Measurements from ENCODE around the gene SLIT3. TPM values are rescaled to one million over a fixed set of nuclear protein-coding genes. Genes with fewer than 3 reads are reported as not detected.

The SLIT3 gene
- total and polyA plus RNA-seq, 8 donors: 1.2 to 24.5 (median 8.6) TPM

- H3K9me3 ChIP-seq: no peaks in the 10 kb centered on the region
- WGBS, 5 donors: 90 to 98% (median 94%) methylated on average over 9 to 10 of the region's 10 CpGs
- H3K27me3 ChIP-seq: no peaks in the 10 kb centered on the region
- peaks cover 0 to 7% (median 0%) of the 10 kb centered on the region in 4 donors for H3K4me1 ChIP-seq
- H3K27ac ChIP-seq: no peak overlapping the region
- no peak for DNase-seq
- no peak overlapping the region for H3K4me3 ChIP-seq
- intact Hi-C loops (cut with DNase I; ENCODE audit: low total_unique reads): no loop called here
- TF ChIP-seq POLR2A (IDR thresholded peaks at IDR 0.05) (no peak), POLR2AphosphoS5 (IDR thresholded peaks at IDR 0.05) (no peak), EP300 (IDR thresholded peaks at IDR 0.05) (no peak)
- TF ChIP-seq, protein P1, sequence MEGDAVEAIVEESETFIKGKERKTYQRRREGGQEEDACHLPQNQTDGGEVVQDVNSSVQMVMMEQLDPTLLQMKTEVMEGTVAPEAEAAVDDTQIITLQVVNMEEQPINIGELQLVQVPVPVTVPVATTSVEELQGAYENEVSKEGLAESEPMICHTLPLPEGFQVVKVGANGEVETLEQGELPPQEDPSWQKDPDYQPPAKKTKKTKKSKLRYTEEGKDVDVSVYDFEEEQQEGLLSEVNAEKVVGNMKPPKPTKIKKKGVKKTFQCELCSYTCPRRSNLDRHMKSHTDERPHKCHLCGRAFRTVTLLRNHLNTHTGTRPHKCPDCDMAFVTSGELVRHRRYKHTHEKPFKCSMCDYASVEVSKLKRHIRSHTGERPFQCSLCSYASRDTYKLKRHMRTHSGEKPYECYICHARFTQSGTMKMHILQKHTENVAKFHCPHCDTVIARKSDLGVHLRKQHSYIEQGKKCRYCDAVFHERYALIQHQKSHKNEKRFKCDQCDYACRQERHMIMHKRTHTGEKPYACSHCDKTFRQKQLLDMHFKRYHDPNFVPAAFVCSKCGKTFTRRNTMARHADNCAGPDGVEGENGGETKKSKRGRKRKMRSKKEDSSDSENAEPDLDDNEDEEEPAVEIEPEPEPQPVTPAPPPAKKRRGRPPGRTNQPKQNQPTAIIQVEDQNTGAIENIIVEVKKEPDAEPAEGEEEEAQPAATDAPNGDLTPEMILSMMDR (IDR thresholded peaks at IDR 0.05): no peak
- H3K36me3 ChIP-seq: no peaks in the 10 kb centered on the region
Measured at GRCh38 chr5:168614661-168615060, 686.3 kb downstream of the SLIT3 start.

DNA sequence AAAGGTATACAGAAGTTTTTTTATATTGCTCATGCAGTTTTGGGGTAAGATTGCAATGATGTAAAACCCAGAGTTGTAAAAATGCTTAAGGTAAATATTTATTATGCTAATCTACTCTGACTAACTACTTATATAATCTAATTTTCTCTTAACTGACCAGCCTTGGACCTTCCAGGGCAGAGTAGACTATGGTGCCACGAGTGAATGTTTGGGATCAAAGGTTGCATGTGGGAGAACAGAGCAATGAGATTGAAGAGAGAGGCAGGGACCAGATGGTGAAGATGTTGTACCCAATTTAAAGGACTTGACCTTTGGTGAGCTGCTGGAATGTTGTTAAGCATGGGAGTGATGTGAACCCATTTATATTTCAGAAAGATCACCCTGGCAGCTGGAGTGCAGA is 686.9 kb downstream of the SLIT3 start:
- 10 to 39% (median 29%) methylated on average over 1 of the region's 1 CpG for WGBS, 5 donors
- no peak for TF ChIP-seq EP300 (IDR thresholded peaks at IDR 0.05)
- Histone ChIP-seq H3K4me1 (peaks cover 0 to 7% (median 0%) of the 10 kb centered on the region in 4 donors), H3K36me3 (no peaks in the 10 kb centered on the region), H3K27ac (no peak overlapping the region), H3K9me3 (no peaks in the 10 kb centered on the region), H3K27me3 (no peaks in the 10 kb centered on the region), H3K4me3 (no peak overlapping the region)
- intact Hi-C loops (cut with DNase I; ENCODE audit: low total_unique reads): no loop called here
- no peak for DNase-seq

DNA sequence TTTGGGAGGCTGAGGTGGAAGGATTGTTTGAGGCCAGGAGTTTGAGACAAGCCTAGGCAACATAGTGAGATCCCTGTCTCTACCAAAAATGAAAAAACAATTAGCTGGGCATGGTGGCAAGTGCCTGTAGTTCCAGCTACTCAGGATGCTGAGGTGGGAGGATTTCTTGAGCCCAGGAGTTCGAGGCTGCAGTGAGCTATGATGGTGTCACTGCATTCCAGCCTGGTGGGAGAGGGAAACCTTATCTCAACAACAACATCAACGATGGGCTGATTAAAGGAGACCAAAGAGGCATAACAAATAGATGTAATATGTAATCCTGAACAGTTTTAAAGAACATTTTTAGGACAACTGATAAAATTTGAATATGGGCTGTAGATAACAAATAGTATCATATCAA is 687.5 kb downstream of the SLIT3 start:
- no peak for DNase-seq
- Histone ChIP-seq H3K27ac (peak overlapping the region in 3 of 5 donors; percentile 13 to 73 (median 16)), H3K4me3 (no peak overlapping the region), H3K27me3 (no peaks in the 10 kb centered on the region), H3K4me1 (peaks cover 0 to 7% (median 0%) of the 10 kb centered on the region in 4 donors), H3K36me3 (no peaks in the 10 kb centered on the region), H3K9me3 (no peaks in the 10 kb centered on the region)
- intact Hi-C loops (cut with DNase I; ENCODE audit: low total_unique reads): no loop called here
- WGBS, 5 donors: 28 to 43% (median 35%) methylated on average over 2 of the region's 2 CpGs
- TF ChIP-seq POLR2AphosphoS5 (IDR thresholded peaks at IDR 0.05): no peak
- TF ChIP-seq, protein P1 (IDR thresholded peaks at IDR 0.05): no peak

DNA sequence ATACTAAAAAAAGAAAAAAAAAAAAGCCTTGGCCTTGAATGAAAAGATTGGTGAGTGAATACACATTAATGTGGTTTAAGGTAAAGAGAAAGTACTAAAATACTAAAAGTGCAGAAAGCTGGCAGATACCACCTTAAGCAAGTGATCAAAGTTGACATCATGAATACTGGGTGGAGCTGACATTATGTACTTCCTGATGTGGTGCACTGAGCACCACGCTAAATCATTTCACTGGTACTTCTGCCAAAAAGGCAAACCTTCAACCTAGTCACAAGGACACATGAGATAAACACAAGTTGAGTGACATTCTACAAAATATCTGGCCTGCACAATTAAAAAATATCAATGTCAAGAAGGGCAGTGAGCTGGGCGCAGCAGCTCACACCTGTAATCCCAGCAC is 687.9 kb downstream of the SLIT3 start:
- Histone ChIP-seq H3K9me3 (no peaks in the 10 kb centered on the region), H3K4me3 (no peak overlapping the region), H3K27me3 (no peaks in the 10 kb centered on the region), H3K36me3 (no peaks in the 10 kb centered on the region), H3K4me1 (peaks cover 0 to 7% (median 0%) of the 10 kb centered on the region in 4 donors), H3K27ac (peak overlapping the region in 3 of 5 donors; percentile 13 to 73 (median 16))
- peak in 1 of 2 donors; percentile 57 for DNase-seq
- 15 to 33% (median 26%) methylated on average over 2 of the region's 2 CpGs for WGBS, 5 donors
- TF ChIP-seq, protein P1 (IDR thresholded peaks at IDR 0.05): no peak
- TF ChIP-seq POLR2AphosphoS5 (IDR thresholded peaks at IDR 0.05): peak in 2 of 3 donors; percentile 33 to 64
- intact Hi-C loops (cut with DNase I; ENCODE audit: low total_unique reads): no loop called here

- no peak for DNase-seq
- Histone ChIP-seq H3K27me3 (no peaks in the 10 kb centered on the region), H3K9me3 (no peaks in the 10 kb centered on the region), H3K36me3 (no peaks in the 10 kb centered on the region), H3K4me3 (no peak overlapping the region), H3K4me1 (peaks cover 0 to 7% (median 0%) of the 10 kb centered on the region in 4 donors), H3K27ac (no peak overlapping the region)
- intact Hi-C loops (cut with DNase I; ENCODE audit: low total_unique reads): no loop called here
- TF ChIP-seq, protein P1 (IDR thresholded peaks at IDR 0.05): no peak
- TF ChIP-seq POLR2A (IDR thresholded peaks at IDR 0.05) (no peak), EP300 (IDR thresholded peaks at IDR 0.05) (no peak), POLR2AphosphoS5 (IDR thresholded peaks at IDR 0.05) (no peak)
- WGBS, 5 donors: 71 to 86% (median 83%) methylated on average over 4 of the region's 4 CpGs
Measured at GRCh38 chr5:168612123-168612522, 688.8 kb downstream of the SLIT3 start.

Small RNA genes lying within 50 kb of the gene (small RNA-seq; reads per million reads assigned to genes)
- 0 reads per million in 4 donors for gene MIR218-2
- 0.30 to 0.77 (median 0.47) reads per million in 4 donors for gene MIR585
- 0 reads per million in 4 donors for gene RF00019

All from stomach (tissue), 9 donors.